ENCODE results near the gene EDIL3.
A peak's percentile ranks its signal among the peaks of the same experiment; 100 is the strongest.

EDIL3 gene

DNA sequence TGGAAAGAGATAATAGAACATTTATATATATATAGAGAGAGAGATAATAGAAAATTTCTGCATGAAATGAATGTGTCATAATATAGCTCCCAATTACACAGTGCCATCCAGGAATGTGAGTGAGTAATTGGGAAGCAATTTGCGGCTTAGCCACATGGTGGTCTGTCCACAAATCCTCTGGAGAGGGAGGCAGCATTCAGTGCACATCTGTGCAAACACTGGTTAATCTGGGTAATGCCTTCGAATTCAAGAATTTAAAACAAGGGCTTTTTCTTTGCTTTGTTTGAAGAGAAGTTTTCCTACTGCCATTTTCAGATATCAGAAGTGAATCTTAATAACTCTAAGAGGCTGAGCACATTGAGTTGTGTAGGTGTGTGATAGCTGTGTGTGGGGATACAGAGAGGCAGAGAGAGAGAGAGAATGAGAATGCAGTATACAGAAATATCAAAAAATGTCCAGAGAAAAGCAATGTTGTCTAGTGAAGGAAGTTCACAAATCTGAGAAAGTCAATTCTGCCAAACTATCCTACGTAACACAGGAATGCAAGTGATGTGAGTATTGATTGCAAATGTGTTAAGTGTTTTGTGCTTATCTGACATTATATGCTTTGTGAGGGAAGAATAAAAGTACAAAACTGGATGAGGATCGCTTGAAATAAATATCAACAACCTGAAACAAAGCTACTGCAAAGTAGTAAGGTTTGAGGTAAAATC, 134.6 kb downstream of the EDIL3 start:
- no peak overlapping the region for H2AK5ac ChIP-seq (ENCODE audit: low read length)
- H2BK5ac ChIP-seq (ENCODE audit: low read length): no peak overlapping the region
- no peak overlapping the region for H3K4me2 ChIP-seq (ENCODE audit: low read length)
- no peak overlapping the region for H3K4ac ChIP-seq (ENCODE audit: low read depth, low read length)
- H3K23ac ChIP-seq (ENCODE audit: low read length): no peak overlapping the region
- no peak overlapping the region for H4K8ac ChIP-seq (ENCODE audit: low read depth, low read length)
- no peak overlapping the region for H2BK15ac ChIP-seq (replicated peaks; ENCODE audit: low read depth)
- H3K36me3 ChIP-seq (ENCODE audit: control insufficient read depth, insufficient read depth, low read length): no peaks in the 10 kb centered on the region
- peak; percentile 56 for DNase-seq
- H2BK120ac ChIP-seq (ENCODE audit: low read depth, low read length): no peak overlapping the region
- no peak overlapping the region for H3K18ac ChIP-seq (ENCODE audit: low read length)
- WGBS (ENCODE audit: extremely low coverage, insufficient coverage, low lambda C conversion rate): no CpG with 5 or more reads among the region's 4 CpGs
- no peak overlapping the region for H3K9ac ChIP-seq (ENCODE audit: low read length)
- H3K4me3 ChIP-seq (ENCODE audit: low read length): no peak overlapping the region
- H4K5ac ChIP-seq (ENCODE audit: low read length): no peak overlapping the region
- no peaks in the 10 kb centered on the region for H3K79me1 ChIP-seq (ENCODE audit: low read length)
- H3K79me2 ChIP-seq (ENCODE audit: control insufficient read depth, insufficient read depth, low read length): no peaks in the 10 kb centered on the region
- H3K27me3 ChIP-seq (ENCODE audit: insufficient read depth, low read length, poor library complexity): no peaks in the 10 kb centered on the region
- no peak overlapping the region for H3K27ac ChIP-seq (ENCODE audit: low read depth, low read length)
- H3K4me1 ChIP-seq (ENCODE audit: control insufficient read depth, low read depth, low read length): no peaks in the 10 kb centered on the region
- H3K56ac ChIP-seq (ENCODE audit: low read length): no peak overlapping the region

DNA sequence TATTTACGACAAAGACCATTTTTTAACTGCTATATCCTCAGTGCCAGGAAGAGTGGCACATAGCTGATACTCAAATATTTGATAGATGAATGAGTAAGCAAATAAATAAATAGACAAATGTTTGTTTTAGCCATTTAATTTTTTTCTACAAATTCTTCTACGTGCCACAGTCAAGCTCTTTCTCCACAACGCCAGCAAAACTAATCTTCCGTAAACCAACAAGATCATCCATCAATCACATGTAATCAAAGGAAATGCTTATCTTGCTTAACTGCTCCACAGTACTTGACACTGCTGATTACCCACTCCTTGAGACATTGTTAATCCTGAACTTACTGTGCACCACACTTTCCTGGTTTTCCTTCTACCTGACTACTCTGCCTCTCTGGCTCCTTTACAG, 136.7 kb downstream of the EDIL3 start:
- no peaks in the 10 kb centered on the region for H3K4me1 ChIP-seq (ENCODE audit: control insufficient read depth, low read depth, low read length)
- no peaks in the 10 kb centered on the region for H3K36me3 ChIP-seq (ENCODE audit: control insufficient read depth, insufficient read depth, low read length)
- H2BK120ac ChIP-seq (ENCODE audit: low read depth, low read length): no peak overlapping the region
- H3K4ac ChIP-seq (ENCODE audit: low read depth, low read length): no peak overlapping the region
- no peak overlapping the region for H3K4me2 ChIP-seq (ENCODE audit: low read length)
- no peak overlapping the region for H3K56ac ChIP-seq (ENCODE audit: low read length)
- H2AK5ac ChIP-seq (ENCODE audit: low read length): no peak overlapping the region
- H3K4me3 ChIP-seq (ENCODE audit: low read length): no peak overlapping the region
- no peak overlapping the region for H3K23ac ChIP-seq (ENCODE audit: low read length)
- no peak overlapping the region for H3K18ac ChIP-seq (ENCODE audit: low read length)
- 100% methylated on average over 4 of the region's 4 CpGs for WGBS (ENCODE audit: extremely low coverage, insufficient coverage, low lambda C conversion rate)
- H3K79me2 ChIP-seq (ENCODE audit: control insufficient read depth, insufficient read depth, low read length): no peaks in the 10 kb centered on the region
- no peaks in the 10 kb centered on the region for H3K27me3 ChIP-seq (ENCODE audit: insufficient read depth, low read length, poor library complexity)
- H4K5ac ChIP-seq (ENCODE audit: low read length): no peak overlapping the region
- DNase-seq: peak; percentile 26
- H4K8ac ChIP-seq (ENCODE audit: low read depth, low read length): no peak overlapping the region
- no peak overlapping the region for H2BK5ac ChIP-seq (ENCODE audit: low read length)
- no peak overlapping the region for H2BK15ac ChIP-seq (replicated peaks; ENCODE audit: low read depth)
- no peaks in the 10 kb centered on the region for H3K79me1 ChIP-seq (ENCODE audit: low read length)
- no peak overlapping the region for H3K9ac ChIP-seq (ENCODE audit: low read length)
- no peak overlapping the region for H3K27ac ChIP-seq (ENCODE audit: low read depth, low read length)

DNA sequence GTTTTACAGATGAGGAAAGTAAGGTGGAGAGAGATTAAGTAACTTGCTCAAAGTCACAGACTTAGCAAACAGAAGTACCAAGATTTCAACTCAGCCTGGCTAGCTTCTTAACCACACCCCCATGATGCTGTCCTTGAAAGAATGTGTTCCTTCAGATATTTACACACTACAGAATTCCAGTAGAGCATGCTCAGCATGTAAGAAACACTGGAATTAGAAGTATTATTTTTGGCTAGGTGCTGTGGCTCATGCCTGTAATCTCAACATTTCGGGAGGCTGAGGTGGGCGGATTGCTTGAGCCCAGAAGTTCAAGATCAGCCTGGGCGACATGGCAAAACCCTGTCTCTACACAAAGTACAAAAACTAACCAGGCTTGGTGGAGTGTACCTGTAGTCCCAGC, 142.4 kb downstream of the EDIL3 start:
- Histone ChIP-seq H4K8ac (ENCODE audit: low read depth, low read length) (no peak overlapping the region), H3K23ac (ENCODE audit: low read length) (no peak overlapping the region), H3K36me3 (ENCODE audit: control insufficient read depth, insufficient read depth, low read length) (no peaks in the 10 kb centered on the region), H2BK5ac (ENCODE audit: low read length) (no peak overlapping the region), H3K4me3 (ENCODE audit: low read length) (no peak overlapping the region), H3K79me1 (ENCODE audit: low read length) (no peaks in the 10 kb centered on the region), H3K4ac (ENCODE audit: low read depth, low read length) (no peak overlapping the region), H3K18ac (ENCODE audit: low read length) (no peak overlapping the region), H4K5ac (ENCODE audit: low read length) (no peak overlapping the region), H2BK120ac (ENCODE audit: low read depth, low read length) (no peak overlapping the region), H3K9ac (ENCODE audit: low read length) (no peak overlapping the region), H2BK15ac (replicated peaks; ENCODE audit: low read depth) (no peak overlapping the region), H3K4me2 (ENCODE audit: low read length) (no peak overlapping the region), H3K27ac (ENCODE audit: low read depth, low read length) (no peak overlapping the region), H2AK5ac (ENCODE audit: low read length) (no peak overlapping the region), H3K56ac (ENCODE audit: low read length) (no peak overlapping the region), H3K4me1 (ENCODE audit: control insufficient read depth, low read depth, low read length) (no peaks in the 10 kb centered on the region), H3K27me3 (ENCODE audit: insufficient read depth, low read length, poor library complexity) (no peaks in the 10 kb centered on the region), H3K79me2 (ENCODE audit: control insufficient read depth, insufficient read depth, low read length) (no peaks in the 10 kb centered on the region)
- no peak for DNase-seq
- WGBS (ENCODE audit: extremely low coverage, insufficient coverage, low lambda C conversion rate): no CpG with 5 or more reads among the region's 3 CpGs

DNA sequence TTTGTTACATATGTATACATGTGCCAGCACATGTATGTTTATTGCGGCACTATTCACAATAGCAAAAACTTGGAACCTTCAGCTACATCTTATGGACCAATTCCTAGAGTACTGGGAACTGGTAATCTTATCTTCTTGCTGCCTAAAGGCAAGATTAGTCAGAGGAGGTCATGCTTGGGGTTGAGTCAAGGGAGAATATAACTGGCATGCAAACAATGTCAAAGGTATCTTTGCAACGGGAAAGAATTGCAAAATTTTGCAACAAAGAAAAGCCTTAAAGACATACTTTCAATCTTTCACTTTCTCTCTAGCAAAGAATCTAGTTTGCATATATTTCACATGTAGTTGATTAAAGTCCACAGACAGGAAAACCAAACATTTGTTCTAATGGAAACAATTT, 145.2 kb downstream of the EDIL3 start:
- no peak overlapping the region for H2BK5ac ChIP-seq (ENCODE audit: low read length)
- no peak overlapping the region for H4K5ac ChIP-seq (ENCODE audit: low read length)
- H3K4ac ChIP-seq (ENCODE audit: low read depth, low read length): no peak overlapping the region
- H3K79me2 ChIP-seq (ENCODE audit: control insufficient read depth, insufficient read depth, low read length): no peaks in the 10 kb centered on the region
- no peak overlapping the region for H2BK120ac ChIP-seq (ENCODE audit: low read depth, low read length)
- no peaks in the 10 kb centered on the region for H3K36me3 ChIP-seq (ENCODE audit: control insufficient read depth, insufficient read depth, low read length)
- no peaks in the 10 kb centered on the region for H3K27me3 ChIP-seq (ENCODE audit: insufficient read depth, low read length, poor library complexity)
- H3K4me3 ChIP-seq (ENCODE audit: low read length): no peak overlapping the region
- H2AK5ac ChIP-seq (ENCODE audit: low read length): no peak overlapping the region
- H2BK15ac ChIP-seq (replicated peaks; ENCODE audit: low read depth): no peak overlapping the region
- no peaks in the 10 kb centered on the region for H3K4me1 ChIP-seq (ENCODE audit: control insufficient read depth, low read depth, low read length)
- no peak overlapping the region for H3K23ac ChIP-seq (ENCODE audit: low read length)
- H3K56ac ChIP-seq (ENCODE audit: low read length): no peak overlapping the region
- WGBS (ENCODE audit: extremely low coverage, insufficient coverage, low lambda C conversion rate): no CpG with 5 or more reads among the region's 2 CpGs
- H3K27ac ChIP-seq (ENCODE audit: low read depth, low read length): no peak overlapping the region
- no peak overlapping the region for H3K9ac ChIP-seq (ENCODE audit: low read length)
- H3K79me1 ChIP-seq (ENCODE audit: low read length): no peaks in the 10 kb centered on the region
- no peak overlapping the region for H3K18ac ChIP-seq (ENCODE audit: low read length)
- DNase-seq: peak; percentile 76
- H4K8ac ChIP-seq (ENCODE audit: low read depth, low read length): no peak overlapping the region
- H3K4me2 ChIP-seq (ENCODE audit: low read length): no peak overlapping the region

DNA sequence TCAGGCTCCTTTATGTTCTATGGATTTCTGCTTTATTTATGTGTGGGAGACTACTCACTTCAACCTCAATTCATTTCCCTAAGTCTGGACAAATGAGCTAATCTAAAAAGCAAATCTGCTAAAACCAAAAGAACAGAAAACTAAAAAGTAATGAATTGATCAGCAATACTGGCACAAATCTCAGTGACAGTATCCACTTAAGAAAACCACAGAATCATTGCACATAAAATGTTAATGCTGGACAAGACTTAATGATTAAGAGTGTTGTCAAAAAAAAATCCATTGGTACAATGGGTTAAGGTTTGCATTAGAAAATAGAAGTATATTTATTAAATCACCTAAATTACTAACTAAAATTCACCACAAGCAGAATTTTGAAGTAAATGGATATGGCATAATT, 147.6 kb downstream of the EDIL3 start:
- H3K79me2 ChIP-seq (ENCODE audit: control insufficient read depth, insufficient read depth, low read length): no peaks in the 10 kb centered on the region
- no peaks in the 10 kb centered on the region for H3K27me3 ChIP-seq (ENCODE audit: insufficient read depth, low read length, poor library complexity)
- H2BK5ac ChIP-seq (ENCODE audit: low read length): no peak overlapping the region
- H3K4me1 ChIP-seq (ENCODE audit: control insufficient read depth, low read depth, low read length): no peaks in the 10 kb centered on the region
- H3K9ac ChIP-seq (ENCODE audit: low read length): no peak overlapping the region
- H4K5ac ChIP-seq (ENCODE audit: low read length): no peak overlapping the region
- H2AK5ac ChIP-seq (ENCODE audit: low read length): no peak overlapping the region
- H4K8ac ChIP-seq (ENCODE audit: low read depth, low read length): no peak overlapping the region
- H3K79me1 ChIP-seq (ENCODE audit: low read length): no peaks in the 10 kb centered on the region
- no peak overlapping the region for H2BK15ac ChIP-seq (replicated peaks; ENCODE audit: low read depth)
- H3K36me3 ChIP-seq (ENCODE audit: control insufficient read depth, insufficient read depth, low read length): no peaks in the 10 kb centered on the region
- no peak overlapping the region for H3K56ac ChIP-seq (ENCODE audit: low read length)
- no peak overlapping the region for H2BK120ac ChIP-seq (ENCODE audit: low read depth, low read length)
- H3K4me2 ChIP-seq (ENCODE audit: low read length): no peak overlapping the region
- H3K18ac ChIP-seq (ENCODE audit: low read length): no peak overlapping the region
- no peak overlapping the region for H3K4ac ChIP-seq (ENCODE audit: low read depth, low read length)
- no peak for DNase-seq
- H3K27ac ChIP-seq (ENCODE audit: low read depth, low read length): no peak overlapping the region
- no peak overlapping the region for H3K4me3 ChIP-seq (ENCODE audit: low read length)
- H3K23ac ChIP-seq (ENCODE audit: low read length): no peak overlapping the region

DNA sequence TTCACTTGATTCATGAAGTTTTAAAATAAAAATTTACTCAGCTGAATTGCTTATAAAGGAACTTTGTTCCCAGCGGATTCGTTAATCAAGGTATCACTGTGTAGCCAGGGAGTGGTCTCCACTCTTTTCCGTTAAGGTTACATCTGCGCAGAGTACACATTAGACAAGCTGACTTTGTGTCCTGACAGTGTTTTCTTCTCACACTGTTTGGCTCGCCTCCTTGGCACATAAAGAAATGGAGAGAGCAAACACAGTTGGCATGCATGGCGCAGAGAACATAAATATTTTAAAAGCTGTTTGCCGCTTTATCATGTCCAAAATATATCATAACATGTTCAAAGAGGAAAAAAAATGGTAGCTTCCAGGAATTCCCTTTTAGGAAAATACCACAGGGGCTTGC, 153.2 kb downstream of the EDIL3 start:
- Histone ChIP-seq H3K36me3 (ENCODE audit: control insufficient read depth, insufficient read depth, low read length) (no peaks in the 10 kb centered on the region), H3K4me1 (ENCODE audit: control insufficient read depth, low read depth, low read length) (no peaks in the 10 kb centered on the region), H3K56ac (ENCODE audit: low read length) (no peak overlapping the region), H4K8ac (ENCODE audit: low read depth, low read length) (no peak overlapping the region), H3K79me1 (ENCODE audit: low read length) (no peaks in the 10 kb centered on the region), H2BK120ac (ENCODE audit: low read depth, low read length) (no peak overlapping the region), H2AK5ac (ENCODE audit: low read length) (no peak overlapping the region), H3K79me2 (ENCODE audit: control insufficient read depth, insufficient read depth, low read length) (no peaks in the 10 kb centered on the region), H3K23ac (ENCODE audit: low read length) (peak overlapping the region; percentile 30), H3K9ac (ENCODE audit: low read length) (no peak overlapping the region), H3K4me2 (ENCODE audit: low read length) (no peak overlapping the region), H3K18ac (ENCODE audit: low read length) (no peak overlapping the region), H4K5ac (ENCODE audit: low read length) (no peak overlapping the region), H2BK15ac (replicated peaks; ENCODE audit: low read depth) (no peak overlapping the region), H3K4ac (ENCODE audit: low read depth, low read length) (peak overlapping the region; percentile 36), H3K27me3 (ENCODE audit: insufficient read depth, low read length, poor library complexity) (no peaks in the 10 kb centered on the region), H2BK5ac (ENCODE audit: low read length) (no peak overlapping the region), H3K27ac (ENCODE audit: low read depth, low read length) (no peak overlapping the region), H3K4me3 (ENCODE audit: low read length) (no peak overlapping the region)
- no CpG with 5 or more reads among the region's 7 CpGs for WGBS (ENCODE audit: extremely low coverage, insufficient coverage, low lambda C conversion rate)
- DNase-seq: no peak

Measured in mesendoderm (in vitro differentiated cells).